Activated naive CD8-positive, alpha-beta T cell treated with anti-CD3 and anti-CD28 coated beads, Interleukin-2, amount 10 ng/mL, durations not matched to agents 7 days and 5 days (primary cell): ENCODE results near the gene EPS8L3. TPM values are rescaled to one million over a fixed set of nuclear protein-coding genes. Genes with fewer than 3 reads are reported as not detected.
"Not testable (repeated sequence)": the region's sequence is repeated elsewhere in the genome, so short reads cannot be mapped to it uniquely, and the experiment has no call there.

Source experiments
- ATAC-seq: fragments of 150-1000 bp; cut with Tn5 transposase; one replicate; pipeline ENCODE4 v1.10.0; 2021; ENCODE audit warnings: low read depth, moderate library complexity
- POLR2A ChIA-PET: fragments of 350-600 bp; sonication (Branson Sonifier 250); formaldehyde crosslinking; loops from one replicate; lab custom pipeline; 2021; ENCODE audit warnings: antibody characterized with exemption; lab: Charles Lee
- DNase-seq: peaks from one replicate; pipeline ENCODE4 v3.0.0; 2021
- H3K27ac Mint-ChIP-seq: one replicate; pipeline ENCODE4 v1.8.0; 2022; ENCODE audit warnings: mild to moderate bottlenecking, mixed read lengths
- H3K27me3 Mint-ChIP-seq: one replicate; pipeline ENCODE4 v1.8.0; 2022; ENCODE audit warnings: mild to moderate bottlenecking, moderate library complexity, mixed read lengths
- H3K36me3 Mint-ChIP-seq: one replicate; pipeline ENCODE4 v1.8.0; 2021; ENCODE audit warnings: mild to moderate bottlenecking, mixed read lengths
- H3K4me1 Mint-ChIP-seq: one replicate; pipeline ENCODE4 v1.8.0; 2021; ENCODE audit warnings: mixed read lengths
- H3K4me3 Mint-ChIP-seq: one replicate; pipeline ENCODE4 v1.8.0; 2022; ENCODE audit warnings: mild to moderate bottlenecking, moderate library complexity, mixed read lengths
- H3K9me3 Mint-ChIP-seq: one replicate; pipeline ENCODE4 v1.8.0; 2021; ENCODE audit warnings: mixed read lengths
- total RNA-seq, 2 experiments: library from RNA; stranded (reverse); gene quantifications; one replicate each; pipeline ENCODE4 v1.2.3, GENCODE V29; 2021

The EPS8L3 gene
- total RNA-seq, 2 experiments from 2014 or later, result not detected

DNA sequence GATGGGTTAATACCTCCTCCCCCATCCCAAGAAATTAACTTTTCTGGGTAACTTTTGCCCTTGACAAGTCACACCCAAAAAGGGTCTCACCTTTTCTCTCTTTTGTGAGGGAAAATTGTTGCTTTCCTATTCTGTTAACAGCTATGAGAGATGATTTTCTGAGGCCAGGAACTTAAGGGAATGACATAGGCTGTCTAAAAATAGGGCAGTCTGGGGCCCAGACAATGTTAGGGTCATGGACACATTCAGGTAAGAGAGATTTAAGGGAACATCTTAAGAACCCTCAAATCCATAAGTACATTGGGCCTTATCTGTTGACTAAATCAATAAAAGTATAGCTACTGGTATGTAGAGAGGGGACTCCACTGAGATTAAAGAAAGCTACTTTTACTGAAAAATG is 14.5 kb downstream of the EPS8L3 start:
- ATAC-seq, result no peak
- peaks cover 24% of the 10 kb centered on the region for H3K27me3 Mint-ChIP-seq
- no peaks in the 10 kb centered on the region for H3K36me3 Mint-ChIP-seq
- POLR2A ChIA-PET, result no interaction called here
- no peaks in the 10 kb centered on the region for H3K4me1 Mint-ChIP-seq
- no peak overlapping the region for H3K27ac Mint-ChIP-seq
- H3K4me3 Mint-ChIP-seq, result no peak overlapping the region
- H3K9me3 Mint-ChIP-seq, result no peaks in the 10 kb centered on the region
- no peak for DNase-seq

DNA sequence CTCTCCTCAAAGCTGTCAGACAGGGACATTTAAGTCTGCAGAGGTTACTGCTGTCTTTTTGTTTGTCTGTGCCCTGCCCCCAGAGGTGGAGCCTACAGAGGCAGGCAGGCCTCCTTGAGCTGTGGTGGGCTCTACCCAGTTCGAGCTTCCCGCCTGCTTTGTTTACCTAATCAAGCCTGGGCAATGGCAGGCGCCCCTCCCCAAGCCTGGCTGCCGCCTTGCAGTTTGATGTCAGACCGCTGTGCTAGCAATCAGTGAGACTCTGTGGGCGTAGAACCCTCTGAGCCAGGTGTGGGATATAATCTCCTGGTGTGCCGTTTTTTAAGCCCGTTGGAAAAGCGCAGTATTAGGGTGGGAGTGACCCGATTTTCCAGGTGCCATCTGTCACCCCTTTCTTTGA is 15.4 kb downstream of the EPS8L3 start:
- H3K9me3 Mint-ChIP-seq, H3K4me1 Mint-ChIP-seq, H3K36me3 Mint-ChIP-seq, H3K27ac Mint-ChIP-seq, POLR2A ChIA-PET, H3K4me3 Mint-ChIP-seq, ATAC-seq, DNase-seq: not testable (repeated sequence)
- peaks cover 24% of the 10 kb centered on the region for H3K27me3 Mint-ChIP-seq

GRCh38 chr1:109740615-109741373 is 22.9 kb downstream of the EPS8L3 start, which contains the start of gene GSTM3:
TSS of gene GSTM3 (minus strand) at chr1:109741038. CDS start at chr1:109740287, 751 bp downstream.
- H3K9me3 Mint-ChIP-seq, result no peaks in the 10 kb centered on the region
- peak within 1 kb of the TSS; percentile 67 for H3K27ac Mint-ChIP-seq
- no peak for DNase-seq
- H3K27me3 Mint-ChIP-seq, result peaks cover 48% of the 10 kb centered on the region
- H3K4me1 Mint-ChIP-seq, result peaks cover 11% of the 10 kb centered on the region
- no peak for ATAC-seq
- peak within 1 kb of the TSS; percentile 81 for H3K4me3 Mint-ChIP-seq
- POLR2A ChIA-PET, result interaction anchor here (1.2 kb wide), 1 partner anchor 641 kb away, joined by 3 read pairs; no protein-coding TSS in a partner anchor
- H3K36me3 Mint-ChIP-seq, result no peaks in the 10 kb centered on the region

DNA sequence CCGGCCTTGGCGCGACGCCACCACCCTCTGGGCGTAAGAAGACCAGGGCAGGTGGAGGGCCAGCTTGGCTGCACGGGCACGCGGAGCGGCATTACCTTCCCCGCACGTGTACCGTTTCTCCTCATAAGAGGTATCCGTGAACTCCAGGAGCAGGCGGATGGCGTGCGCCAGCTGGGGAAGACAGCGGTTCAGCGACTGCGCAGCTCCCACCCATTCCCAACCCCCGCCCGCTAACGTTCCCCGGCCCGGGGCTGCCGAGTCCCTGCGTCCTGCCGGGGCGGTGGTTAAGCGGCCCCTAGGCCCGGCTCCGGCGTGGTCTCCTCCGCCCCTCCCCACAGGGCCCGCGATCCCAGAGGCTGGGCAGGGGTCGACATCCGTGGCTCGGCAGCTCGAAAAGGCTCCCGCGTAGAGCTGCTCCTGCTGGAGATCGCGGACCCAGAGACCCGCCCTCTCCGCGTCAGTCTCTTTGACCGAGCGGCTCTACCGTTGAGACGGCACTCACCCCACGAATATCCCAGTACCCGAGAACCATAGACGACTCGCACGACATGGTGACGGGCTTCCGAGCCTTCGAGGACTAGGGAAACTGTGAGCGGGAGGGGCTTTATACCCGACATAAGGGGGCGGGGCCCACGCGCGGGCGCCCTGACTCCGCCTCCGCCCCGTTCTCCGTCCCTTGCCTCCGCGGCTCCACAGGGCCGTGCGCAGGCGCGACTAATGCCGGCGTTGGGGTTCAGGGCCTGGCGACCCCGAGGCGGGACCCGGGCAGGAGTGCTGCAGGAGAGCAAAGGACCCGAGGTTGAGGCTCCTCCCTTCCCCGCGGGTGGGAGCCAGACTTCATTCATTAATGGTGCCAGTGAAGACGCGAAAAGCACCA is 23.7 kb downstream of the EPS8L3 start:
- Mint-ChIP-seq H3K27ac (peak overlapping the region; percentile 67), H3K27me3 (peaks cover 42% of the 10 kb centered on the region), H3K9me3 (no peaks in the 10 kb centered on the region), H3K36me3 (peaks cover 2% of the 10 kb centered on the region), H3K4me3 (peak overlapping the region; percentile 81), H3K4me1 (peaks cover 11% of the 10 kb centered on the region)
- ATAC-seq (peak; percentile 92), DNase-seq (peak; percentile 84)
- POLR2A ChIA-PET, result interaction anchor here (1.2 kb wide), 1 partner anchor 640 kb away, joined by 3 read pairs; no protein-coding TSS in a partner anchor

GRCh38 chr1:109733236-109733870 is 30.4 kb downstream of the EPS8L3 start:
- ATAC-seq (no peak), DNase-seq (no peak)
- no peaks in the 10 kb centered on the region for H3K4me1 Mint-ChIP-seq
- H3K9me3 Mint-ChIP-seq, result no peaks in the 10 kb centered on the region
- POLR2A ChIA-PET, result no interaction called here
- H3K4me3 Mint-ChIP-seq, result no peak overlapping the region
- peaks cover 2% of the 10 kb centered on the region for H3K36me3 Mint-ChIP-seq
- peaks cover 27% of the 10 kb centered on the region for H3K27me3 Mint-ChIP-seq
- H3K27ac Mint-ChIP-seq, result no peak overlapping the region

GRCh38 chr1:109732390-109732881 is 31.3 kb downstream of the EPS8L3 start:
- no peak for DNase-seq
- ATAC-seq, result no peak
- no peaks in the 10 kb centered on the region for H3K9me3 Mint-ChIP-seq
- peaks cover 22% of the 10 kb centered on the region for H3K27me3 Mint-ChIP-seq
- no peak overlapping the region for H3K4me3 Mint-ChIP-seq
- H3K4me1 Mint-ChIP-seq, result no peaks in the 10 kb centered on the region
- POLR2A ChIA-PET, result no interaction called here
- H3K27ac Mint-ChIP-seq, result no peak overlapping the region
- H3K36me3 Mint-ChIP-seq, result peaks cover 2% of the 10 kb centered on the region

GRCh38 chr1:109730666-109731065 is 33.1 kb downstream of the EPS8L3 start:
- no peak for ATAC-seq
- Mint-ChIP-seq H3K4me1 (no peaks in the 10 kb centered on the region), H3K36me3 (peaks cover 2% of the 10 kb centered on the region), H3K27ac (no peak overlapping the region), H3K4me3 (no peak overlapping the region), H3K9me3 (no peaks in the 10 kb centered on the region), H3K27me3 (peaks cover 25% of the 10 kb centered on the region)
- POLR2A ChIA-PET, result no interaction called here
- DNase-seq, result no peak

DNA sequence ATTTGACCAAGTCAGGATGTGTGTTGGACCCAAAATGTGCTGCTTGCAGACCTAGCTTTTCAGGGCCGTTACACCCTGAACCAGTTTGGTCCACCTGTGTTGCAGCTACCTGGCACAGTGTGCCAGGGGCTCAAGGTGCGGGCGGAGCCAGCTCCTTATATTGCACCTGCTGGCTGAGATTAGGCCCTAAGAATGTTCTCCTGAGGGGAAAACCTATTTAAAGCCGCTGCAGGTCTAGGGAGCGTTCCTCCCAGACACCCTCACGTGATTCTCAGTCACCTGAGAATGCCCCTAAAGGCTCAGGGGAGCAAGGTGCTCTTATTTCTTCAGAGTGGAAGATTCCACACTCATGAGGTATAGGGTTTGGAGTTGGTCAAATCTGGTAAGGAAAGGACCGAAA is 34.9 kb downstream of the EPS8L3 start:
- ATAC-seq (no peak), DNase-seq (no peak)
- POLR2A ChIA-PET, result no interaction called here
- Mint-ChIP-seq H3K27ac (no peak overlapping the region), H3K4me3 (no peak overlapping the region), H3K4me1 (no peaks in the 10 kb centered on the region), H3K9me3 (no peaks in the 10 kb centered on the region), H3K36me3 (no peaks in the 10 kb centered on the region), H3K27me3 (peaks cover 24% of the 10 kb centered on the region)

DNA sequence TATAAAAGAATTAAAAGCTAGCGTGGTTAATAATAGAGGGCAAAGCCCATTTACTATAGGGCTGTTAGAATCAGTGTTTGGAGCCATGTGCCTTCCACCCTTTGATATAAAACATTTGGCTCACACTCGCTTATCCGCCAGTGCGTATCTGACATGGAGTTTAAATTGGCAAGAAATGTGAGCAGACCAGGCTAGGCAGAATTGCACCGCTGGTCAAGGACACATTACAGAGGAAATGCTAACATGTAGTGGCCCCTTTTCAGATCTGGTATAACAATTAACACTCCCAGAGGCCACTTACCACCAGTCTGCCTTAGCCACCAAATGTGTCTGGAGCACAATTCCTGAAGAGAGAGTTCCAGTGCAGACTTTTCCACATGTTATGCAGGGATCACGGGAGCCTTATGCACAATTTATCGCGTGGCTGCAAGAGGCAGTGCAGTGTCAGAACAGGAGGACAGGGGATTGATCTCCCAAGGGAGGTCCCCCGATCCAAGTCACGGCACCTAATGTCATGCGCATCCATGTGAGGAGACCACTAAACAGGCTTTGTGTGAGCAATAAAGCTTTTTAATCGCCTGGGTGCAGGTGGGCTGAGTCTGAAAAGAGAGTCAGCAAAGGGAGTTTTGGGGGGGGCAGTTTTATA is 36.9 kb downstream of the EPS8L3 start:
- POLR2A ChIA-PET, result no interaction called here
- H3K27ac Mint-ChIP-seq, result no peak overlapping the region
- no peak for DNase-seq
- no peaks in the 10 kb centered on the region for H3K9me3 Mint-ChIP-seq
- ATAC-seq, result no peak
- no peaks in the 10 kb centered on the region for H3K36me3 Mint-ChIP-seq
- H3K4me3 Mint-ChIP-seq, result no peak overlapping the region
- H3K4me1 Mint-ChIP-seq, result no peaks in the 10 kb centered on the region
- peaks cover 22% of the 10 kb centered on the region for H3K27me3 Mint-ChIP-seq

- DNase-seq, result no peak
- POLR2A ChIA-PET, result no interaction called here
- no peaks in the 10 kb centered on the region for H3K9me3 Mint-ChIP-seq
- H3K4me3 Mint-ChIP-seq, result no peak overlapping the region
- peaks cover 26% of the 10 kb centered on the region for H3K27me3 Mint-ChIP-seq
- no peak overlapping the region for H3K27ac Mint-ChIP-seq
- no peak for ATAC-seq
- no peaks in the 10 kb centered on the region for H3K36me3 Mint-ChIP-seq
- no peaks in the 10 kb centered on the region for H3K4me1 Mint-ChIP-seq
These were observed 37.7 kb downstream of the EPS8L3 start for GRCh38 chr1:109726007-109726406.

DNA sequence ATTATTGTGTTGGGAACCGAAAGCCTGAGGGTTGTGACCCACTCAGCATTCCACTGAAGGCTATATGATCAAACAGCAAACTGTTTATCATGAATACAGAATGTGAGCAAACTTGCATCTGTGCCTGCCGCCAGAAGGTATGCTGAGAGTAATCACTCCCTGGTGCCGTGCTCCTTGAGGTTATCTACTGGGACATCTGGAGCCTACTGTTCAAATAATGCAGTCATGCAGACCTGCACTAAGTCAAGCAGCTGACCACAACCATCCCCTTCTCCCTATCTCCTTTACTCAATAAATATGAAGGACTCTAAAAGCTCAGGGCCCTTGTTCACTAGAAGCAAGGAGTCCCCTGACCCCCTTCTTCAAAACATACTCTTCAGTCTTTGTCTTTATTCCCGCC is 38.2 kb downstream of the EPS8L3 start:
- peaks cover 27% of the 10 kb centered on the region for H3K27me3 Mint-ChIP-seq
- no peak for DNase-seq
- H3K27ac Mint-ChIP-seq, result no peak overlapping the region
- no peak for ATAC-seq
- H3K36me3 Mint-ChIP-seq, result no peaks in the 10 kb centered on the region
- no peak overlapping the region for H3K4me3 Mint-ChIP-seq
- H3K9me3 Mint-ChIP-seq, result no peaks in the 10 kb centered on the region
- H3K4me1 Mint-ChIP-seq, result no peaks in the 10 kb centered on the region
- POLR2A ChIA-PET, result no interaction called here

GRCh38 chr1:109724933-109725332 is 38.8 kb downstream of the EPS8L3 start:
- Mint-ChIP-seq H3K36me3 (no peaks in the 10 kb centered on the region), H3K27me3 (peaks cover 27% of the 10 kb centered on the region), H3K9me3 (no peaks in the 10 kb centered on the region), H3K4me1 (no peaks in the 10 kb centered on the region), H3K27ac (no peak overlapping the region), H3K4me3 (no peak overlapping the region)
- no peak for DNase-seq
- no peak for ATAC-seq
- POLR2A ChIA-PET, result no interaction called here
